ENCODE data around the gene OXGR1.
"Not testable (repeated sequence)": the region's sequence is repeated elsewhere in the genome, so short reads cannot be mapped to it uniquely, and the experiment has no call there.

Gene OXGR1

DNA sequence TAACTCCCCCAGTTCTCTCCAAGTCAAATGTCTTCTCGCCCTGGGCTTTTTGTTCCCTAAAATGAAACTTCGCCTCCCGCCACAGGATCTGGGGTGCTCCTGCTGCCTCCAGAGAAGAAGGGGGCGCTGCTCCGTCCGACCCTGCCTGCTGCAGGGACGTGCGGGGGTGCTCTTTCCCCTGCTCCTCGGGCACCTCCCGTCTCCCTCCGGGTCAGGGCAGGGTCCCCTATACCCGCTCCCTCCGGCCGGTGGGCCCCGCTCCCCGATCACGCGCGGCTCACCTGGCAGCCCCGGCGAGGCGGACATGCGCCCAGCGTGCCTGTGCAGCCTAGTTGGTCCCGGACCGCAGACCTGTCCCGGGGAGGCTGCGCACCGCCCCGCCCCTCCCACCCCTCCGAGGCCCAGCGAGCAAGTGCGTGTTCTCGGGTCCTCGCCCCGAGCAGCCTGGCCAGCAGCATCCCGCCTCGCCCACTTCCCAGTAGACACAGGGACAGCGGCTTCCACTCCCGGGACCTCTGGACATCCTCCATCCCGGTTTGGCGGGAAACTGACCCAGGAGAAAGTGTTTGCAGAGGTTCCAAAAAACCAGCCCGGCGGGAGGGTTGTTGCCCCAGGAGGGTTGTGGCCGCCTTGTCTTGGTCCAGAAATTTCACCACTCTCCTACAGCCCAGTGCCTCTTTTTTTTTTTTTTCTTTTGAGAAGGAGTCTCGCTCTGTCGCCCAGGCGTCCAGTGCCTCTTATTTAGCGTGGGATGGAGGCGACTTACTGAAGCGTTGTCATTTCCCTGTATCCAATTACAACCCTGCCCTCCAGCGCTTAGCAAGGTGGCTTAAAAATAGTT lies at the start of gene OXGR1:
Gene OXGR1, minus strand, starts transcription at position 460 of the 841 bp plus-strand sequence. CDS start 6,717 bp downstream, outside the sequence.
- no peak for DNase-seq (ENCODE audit: low read depth)

DNA sequence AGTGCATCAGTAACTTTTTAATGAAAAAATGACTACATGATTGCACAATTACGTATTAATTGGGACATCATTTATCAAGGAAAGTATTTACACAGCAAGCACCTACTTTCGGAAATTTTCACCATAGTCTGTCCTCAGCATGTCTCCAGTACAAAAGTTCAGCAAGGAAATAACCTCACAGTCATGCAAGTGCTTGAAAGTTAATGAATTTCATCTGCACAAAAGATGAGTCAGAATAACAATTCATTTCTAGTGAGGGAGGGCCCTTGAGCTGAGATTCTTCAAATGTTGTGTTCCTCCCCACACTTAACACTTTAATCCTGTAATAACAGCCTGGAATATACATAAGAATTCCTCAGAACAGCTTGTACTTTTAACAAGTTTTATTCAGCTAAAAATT lies 49.0 kb upstream of the OXGR1 start:
- no peak for DNase-seq (ENCODE audit: low read depth)

DNA sequence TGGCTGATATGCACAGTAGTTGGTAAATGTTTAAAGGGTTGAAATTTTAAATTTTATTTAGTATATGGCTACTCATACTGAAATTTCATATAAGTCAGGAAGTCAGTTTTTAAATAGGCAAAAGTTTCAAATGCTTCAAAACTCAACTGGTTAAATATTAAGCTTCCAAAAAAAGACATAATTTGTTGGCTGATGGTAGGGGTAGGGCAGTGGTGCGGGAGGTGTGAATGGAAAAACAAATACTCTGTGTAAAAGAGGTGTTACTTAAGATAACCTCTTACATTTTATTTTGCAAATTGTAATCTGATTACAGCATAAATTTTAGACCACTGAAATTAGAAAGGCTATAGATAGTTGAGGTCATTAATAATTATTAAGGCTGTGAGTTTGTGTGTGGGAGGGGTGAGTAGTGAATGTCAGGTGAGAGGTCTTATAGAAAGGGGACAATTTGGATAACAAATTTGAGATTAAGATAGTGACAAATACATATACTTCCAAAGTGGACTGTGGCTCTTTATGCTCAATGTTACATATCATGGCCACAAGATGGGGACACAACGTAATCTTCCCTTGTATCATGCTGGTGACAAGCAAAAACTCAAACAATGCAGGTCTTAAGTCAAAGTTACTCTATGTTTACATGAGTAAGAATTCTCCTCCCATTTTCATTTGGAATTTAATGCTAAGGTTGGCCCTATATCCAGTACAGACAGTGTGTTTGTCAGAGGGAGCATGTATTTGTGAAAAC lies 36.6 kb upstream of the OXGR1 start:
- DNase-seq (ENCODE audit: low read depth), result no peak

DNA sequence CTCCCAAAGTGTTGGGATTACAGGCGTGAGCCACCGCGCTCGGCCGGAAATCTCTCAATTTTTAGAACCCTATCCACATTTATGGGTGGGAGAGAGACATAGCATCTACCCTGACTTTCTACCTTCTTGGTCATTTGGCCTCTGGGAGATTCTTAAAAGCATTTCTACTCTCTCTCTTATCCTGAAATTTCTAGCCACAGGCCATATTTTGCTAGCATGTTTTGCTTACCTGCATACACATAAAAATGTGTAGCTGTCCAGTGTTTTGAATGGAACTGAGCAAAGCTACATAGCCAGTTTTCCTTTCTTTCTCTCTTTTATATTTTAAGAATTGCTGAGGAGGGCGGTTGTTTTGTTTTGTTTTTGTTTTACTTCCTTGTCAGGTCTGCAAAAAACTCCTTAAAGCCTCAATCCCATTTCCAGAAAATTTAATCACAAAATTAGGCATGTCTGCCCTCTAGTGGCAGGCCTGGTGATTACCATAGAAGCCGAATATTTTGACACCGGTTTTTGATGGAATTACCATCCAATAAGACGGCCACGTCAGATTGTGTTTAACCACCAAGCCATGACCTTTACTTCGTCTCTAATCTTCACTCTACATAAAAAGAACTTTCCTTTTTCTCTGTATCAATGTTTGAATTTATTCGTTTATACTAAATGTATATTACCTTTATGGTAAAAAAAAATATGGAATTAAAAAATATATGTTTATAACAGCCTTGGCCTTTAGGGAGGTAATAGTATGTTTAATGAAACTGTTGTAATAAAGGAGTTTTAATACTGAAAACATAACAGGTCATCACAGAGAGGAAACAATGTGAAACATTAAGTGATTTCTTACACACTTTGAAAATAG lies 34.4 kb upstream of the OXGR1 start:
- peak; percentile 5 for DNase-seq (ENCODE audit: low read depth)

DNA sequence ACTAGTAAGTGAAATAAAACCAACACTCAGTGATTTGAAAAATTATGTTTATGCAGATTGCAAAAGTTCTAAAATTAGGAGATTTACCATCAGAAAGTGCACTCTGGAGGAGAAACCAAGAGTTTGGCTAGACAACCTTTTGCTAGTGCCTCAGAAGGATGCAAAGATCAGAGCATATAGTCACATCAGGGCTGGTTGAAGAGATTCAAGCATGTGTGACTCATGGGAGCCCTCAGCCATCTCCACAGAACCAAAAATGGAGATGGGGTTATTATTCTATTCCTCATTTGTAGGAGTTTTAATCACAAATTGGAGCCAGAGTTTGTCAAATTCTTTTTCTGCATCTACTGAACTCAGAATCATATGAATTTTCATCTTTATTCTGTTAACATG lies 32.9 kb upstream of the OXGR1 start:
- DNase-seq (ENCODE audit: low read depth), result no peak

DNA sequence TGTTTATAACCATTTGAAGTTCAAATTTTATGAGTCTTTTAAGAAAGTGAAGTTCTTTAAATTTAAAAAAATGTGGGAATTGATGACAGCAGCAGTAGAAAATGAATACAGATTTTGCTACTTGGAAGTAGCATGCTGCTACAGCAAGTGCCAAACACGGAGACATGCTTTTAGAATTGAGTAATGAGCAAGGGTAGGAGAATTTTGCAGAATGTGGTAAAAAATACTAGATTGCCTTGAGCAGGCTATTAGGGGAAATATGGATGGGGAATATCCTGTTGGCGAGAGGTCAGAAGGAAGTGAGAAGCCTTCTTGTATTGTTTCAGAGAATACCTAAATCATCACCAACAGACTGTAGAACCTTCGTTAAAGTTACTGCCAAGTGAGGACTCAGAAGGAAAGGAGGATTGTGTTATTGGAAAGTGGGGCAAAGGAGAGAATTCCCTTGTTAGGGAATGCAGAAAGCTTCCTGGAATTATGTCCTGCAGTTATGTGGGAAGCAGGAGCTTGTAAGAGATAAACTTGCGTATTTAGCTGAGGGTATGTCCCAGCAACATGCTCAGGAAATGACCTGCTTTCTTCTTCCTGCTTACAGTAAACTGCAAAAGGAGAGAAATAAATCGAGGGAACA lies 32.4 kb upstream of the OXGR1 start:
- DNase-seq (ENCODE audit: low read depth), result no peak

DNA sequence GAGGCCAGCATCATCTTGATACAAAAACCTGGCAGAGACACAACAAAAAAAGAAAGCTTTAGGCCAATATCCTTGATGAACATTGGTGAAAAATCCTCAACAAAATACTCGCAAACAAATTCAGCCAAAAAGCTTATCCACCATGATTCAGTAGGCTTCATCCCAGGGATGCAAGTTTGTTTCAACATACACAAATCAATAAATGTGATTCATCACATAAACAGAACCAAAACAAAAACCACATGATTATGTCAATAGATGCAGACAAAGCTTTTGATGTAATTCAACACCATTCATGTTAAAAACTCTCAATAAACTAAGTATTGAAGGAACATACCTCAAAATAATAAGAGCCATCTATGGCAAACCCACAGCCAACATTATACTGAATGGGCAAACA lies 29.5 kb upstream of the OXGR1 start:
- DNase-seq (ENCODE audit: low read depth), result not testable (repeated sequence)

DNA sequence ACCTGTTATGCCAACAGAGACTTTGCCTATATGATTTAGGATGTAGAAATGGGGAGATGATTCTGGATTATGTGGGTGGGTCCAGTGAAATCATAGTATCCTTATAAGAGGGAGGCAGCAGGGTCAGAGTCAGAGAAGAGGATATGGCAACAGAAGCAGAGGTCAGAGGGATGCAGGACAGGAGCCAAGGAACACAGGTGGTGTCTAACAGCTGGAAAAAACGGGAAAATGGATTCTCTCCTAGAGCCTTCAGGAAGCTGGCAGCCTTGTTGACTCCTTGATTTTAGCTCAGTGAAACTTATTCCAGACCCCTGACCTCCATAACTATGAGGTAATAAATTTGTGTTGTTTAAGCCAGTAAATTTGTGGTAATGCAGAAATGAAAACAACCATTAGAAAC lies 28.8 kb upstream of the OXGR1 start:
- no peak for DNase-seq (ENCODE audit: low read depth)

DNA sequence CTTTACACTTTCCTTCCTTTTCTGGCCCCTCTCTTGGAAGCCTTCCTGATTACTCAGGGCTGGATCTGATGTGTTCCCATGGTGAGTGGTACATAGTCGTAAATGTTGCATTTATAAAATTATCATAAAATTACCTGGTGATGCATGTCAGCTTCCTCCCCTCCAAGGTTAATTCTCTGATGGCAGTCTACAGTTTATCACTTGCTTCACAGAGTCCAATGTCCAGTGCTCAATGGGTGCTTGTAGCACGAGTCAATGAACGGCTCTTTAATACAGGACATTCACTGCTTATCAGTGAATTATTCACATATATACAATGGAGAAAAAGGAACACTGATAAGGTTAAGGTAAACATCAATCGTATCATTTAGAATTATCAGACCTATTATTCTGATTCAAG lies 27.0 kb upstream of the OXGR1 start:
- no peak for DNase-seq (ENCODE audit: low read depth)

DNA sequence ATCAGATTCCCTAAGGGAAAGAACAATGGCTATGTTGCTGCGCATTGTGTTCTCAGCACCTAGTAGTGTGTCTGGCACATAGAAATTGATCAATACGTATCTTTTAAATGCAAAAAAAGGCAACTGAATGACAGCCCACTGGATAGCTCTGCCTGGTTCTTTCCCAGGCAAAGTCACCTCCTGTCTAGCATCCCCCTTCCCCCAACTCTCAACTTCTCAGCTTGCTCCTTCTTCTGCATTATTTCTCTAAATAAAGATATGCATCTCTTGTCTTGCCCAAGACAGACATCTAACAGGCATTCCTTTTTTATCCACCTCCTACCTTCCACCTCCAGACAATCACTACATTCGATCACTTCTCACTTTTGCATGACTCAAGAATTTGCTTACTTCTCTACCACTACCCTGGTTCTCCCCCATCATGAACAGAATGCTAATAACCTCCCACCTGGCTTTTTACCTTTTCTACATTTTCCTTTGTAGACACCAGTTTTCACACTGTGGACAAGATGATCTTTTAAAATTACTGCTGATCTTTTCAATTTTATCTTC lies 26.5 kb upstream of the OXGR1 start:
- DNase-seq (ENCODE audit: low read depth), result no peak

DNA sequence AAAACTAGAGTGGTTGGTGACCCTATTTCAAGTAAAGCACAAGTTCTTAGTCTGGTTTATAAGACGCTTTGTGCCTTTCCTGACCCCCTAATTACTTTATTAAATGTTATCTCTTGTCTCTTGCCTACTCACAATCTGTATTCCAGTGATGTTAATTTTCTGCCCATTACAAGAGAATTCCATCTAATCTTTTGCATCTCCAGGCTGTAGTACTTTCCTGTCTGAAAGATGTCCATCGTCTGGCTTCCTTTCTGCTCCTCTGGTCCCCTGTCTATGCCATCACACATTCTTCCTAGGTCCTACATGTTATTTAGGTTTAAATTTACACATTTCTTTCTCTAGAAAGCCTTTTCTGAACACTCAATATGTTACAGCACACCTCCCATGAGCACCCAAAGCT lies 25.9 kb upstream of the OXGR1 start:
- no peak for DNase-seq (ENCODE audit: low read depth)

DNA sequence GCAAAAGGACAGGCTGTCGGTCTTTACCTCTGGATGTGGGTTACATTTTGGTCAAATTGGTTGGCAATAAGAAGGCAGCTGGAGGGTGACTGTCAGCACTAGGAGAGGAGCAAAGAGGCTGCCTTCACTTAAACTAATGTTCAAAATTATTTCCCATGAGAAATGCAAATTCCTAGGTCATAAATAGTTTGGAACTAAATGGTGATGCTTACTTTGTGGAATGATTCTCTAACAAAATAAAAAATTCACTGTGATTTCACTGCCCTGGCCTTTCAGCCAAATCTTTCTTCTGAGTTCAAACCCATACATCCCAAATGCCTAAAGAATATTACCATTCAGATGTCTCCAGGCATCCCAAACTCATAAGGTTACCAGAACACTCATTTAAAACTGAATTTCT lies 25.0 kb upstream of the OXGR1 start:
- no peak for DNase-seq (ENCODE audit: low read depth)

DNA sequence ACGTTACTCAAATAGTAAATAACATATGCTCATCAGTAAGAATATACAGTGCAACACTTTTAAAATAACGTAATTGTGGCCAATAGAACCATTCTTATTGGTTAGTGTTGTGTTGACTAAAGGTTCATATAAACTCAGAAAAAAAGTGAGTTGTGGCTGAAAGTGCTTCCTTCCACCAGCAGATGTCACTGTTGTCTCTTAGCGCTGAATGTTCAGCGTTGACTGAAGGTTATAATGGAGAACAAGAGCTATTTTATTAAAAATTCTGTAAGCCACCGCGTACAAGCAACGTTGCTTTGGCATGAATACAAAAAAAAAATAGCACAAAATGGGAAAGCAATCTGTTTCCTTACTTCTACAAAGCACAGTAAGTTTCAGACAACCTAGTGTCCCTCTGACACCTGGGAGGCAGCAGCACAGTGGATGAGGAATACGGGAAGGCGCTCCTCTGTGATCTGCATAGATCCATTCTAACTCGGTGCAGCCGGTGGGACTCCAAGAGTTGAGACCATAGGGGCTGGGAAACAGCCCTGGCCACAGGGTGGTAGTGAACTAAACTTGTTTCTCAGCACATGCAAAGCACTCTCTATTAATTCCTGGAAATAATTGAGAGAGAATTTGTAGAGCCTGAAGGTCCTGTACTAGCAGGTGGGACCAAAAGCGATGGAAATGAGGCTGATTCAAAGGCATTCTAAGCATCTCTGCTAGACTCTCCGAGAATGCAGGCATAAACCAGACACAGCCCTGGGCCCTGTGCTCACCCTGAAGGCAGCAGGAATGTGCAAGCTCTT lies 23.9 kb upstream of the OXGR1 start:
- DNase-seq (ENCODE audit: low read depth), result no peak

DNA sequence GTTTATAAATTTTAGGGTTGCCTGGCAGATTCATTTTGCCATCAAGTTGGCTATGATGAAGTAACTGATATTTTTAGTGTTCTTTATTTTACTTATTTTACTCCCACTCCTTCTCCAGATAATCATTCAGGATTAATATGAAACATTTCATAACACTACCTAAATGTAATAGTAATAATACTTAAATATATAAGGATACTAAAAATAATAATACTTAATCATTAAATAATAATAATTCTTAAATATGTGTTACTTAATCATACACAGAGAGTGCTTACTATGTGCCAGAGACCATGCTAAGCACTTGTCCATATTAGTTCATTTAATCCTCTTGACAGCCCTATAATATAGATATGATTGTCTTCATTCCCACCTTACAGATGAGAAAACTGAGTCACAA lies 23.0 kb upstream of the OXGR1 start:
- no peak for DNase-seq (ENCODE audit: low read depth)

DNA sequence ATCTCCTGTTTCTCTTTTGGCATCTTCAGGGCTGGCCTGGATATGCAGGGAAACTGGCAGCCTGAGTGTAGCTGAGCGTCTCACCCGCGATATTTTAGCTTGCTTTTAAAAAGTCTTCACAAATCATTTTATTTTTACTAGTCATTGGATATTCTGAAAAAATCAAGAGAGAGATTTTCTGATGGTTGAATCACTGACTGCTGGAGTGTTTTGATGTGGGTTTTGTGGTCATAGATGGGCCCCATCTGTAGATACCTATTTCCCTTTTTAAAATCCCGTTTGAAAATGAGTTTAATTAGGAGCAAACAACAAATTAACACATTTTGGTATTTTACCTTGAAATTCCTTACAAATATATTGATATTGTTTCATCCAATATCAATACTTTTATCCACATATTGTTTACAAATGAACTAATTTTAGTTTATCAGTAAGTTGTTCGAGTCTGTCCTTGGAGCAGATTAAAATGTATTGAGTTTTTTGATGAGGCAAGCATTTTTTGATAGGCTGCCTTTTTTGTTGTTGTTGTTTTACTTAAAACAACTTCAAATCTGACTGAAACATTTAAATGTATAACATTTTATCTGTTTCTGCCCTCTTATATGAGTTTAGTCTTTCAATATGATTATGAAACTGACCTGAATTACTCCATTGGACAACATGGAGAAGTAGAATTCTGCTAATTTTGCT lies 21.5 kb upstream of the OXGR1 start:
- no peak for DNase-seq (ENCODE audit: low read depth)

DNA sequence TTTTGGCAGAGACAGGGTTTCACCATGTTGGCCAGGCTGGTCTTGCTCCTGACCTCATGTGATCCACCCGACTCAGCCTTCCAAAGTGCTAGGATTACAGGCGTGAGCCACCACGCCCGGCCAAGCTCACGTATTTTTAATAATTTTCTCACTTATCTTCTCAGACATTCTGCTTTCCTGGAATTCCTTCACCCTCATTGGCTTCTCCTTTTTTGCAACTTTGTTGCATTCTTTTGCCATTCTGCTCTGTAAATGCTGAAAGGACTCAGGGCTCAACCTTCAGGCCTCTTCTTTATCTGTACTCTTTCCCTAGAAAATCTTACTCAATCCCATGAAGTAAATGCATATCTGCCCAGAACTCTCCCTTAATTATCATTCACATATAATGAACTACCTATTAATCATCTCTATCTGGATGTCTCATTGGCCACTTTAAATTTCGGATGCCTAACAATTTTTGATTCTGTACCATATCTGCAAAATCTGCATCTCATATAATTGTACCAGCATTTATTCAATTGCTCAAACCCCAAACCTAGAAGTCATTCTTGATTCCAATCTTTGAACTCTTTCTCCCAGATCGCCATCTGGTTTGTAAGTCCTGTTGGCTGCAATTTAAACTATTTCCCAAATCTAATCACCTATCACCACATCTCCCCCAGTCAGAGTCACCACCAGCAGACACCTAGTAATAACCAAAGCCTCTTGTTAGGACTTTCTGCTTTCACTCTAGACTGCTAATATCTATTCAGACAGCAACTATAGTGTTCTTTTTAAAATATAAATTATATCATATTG lies 18.2 kb upstream of the OXGR1 start:
- DNase-seq (ENCODE audit: low read depth), result no peak

DNA sequence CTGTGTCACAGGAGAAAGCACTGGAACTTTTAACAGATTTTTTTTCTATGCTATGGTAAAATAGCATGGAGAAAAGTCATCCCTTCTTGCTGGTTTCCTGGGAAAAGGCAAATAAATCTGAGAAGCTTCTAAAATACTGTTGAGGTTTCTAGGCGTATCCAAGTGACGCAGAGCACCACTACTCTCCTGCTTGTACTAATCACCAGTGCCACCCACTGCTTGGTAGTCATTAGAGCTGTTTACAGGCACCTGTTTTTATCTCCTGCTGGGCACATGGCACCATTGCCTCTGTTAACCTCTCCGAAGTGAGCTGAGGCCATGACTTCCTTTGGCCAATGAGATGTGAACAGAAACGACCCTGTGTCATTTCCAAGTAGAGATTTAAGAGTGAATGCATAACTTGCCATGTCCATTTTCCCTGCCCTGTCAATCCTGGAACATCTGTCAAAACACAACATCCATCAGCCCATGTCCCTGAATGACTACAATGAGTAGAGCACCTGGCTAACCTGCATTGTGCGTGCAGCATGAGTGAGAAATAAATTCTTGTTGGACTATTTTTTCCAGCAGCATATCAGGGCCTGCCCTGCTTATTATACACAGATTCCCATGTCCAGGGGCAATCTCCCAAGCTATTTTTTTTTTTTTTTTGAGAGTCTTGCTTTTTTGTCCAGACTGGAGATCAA lies 17.3 kb upstream of the OXGR1 start:
- no peak for DNase-seq (ENCODE audit: low read depth)

DNA sequence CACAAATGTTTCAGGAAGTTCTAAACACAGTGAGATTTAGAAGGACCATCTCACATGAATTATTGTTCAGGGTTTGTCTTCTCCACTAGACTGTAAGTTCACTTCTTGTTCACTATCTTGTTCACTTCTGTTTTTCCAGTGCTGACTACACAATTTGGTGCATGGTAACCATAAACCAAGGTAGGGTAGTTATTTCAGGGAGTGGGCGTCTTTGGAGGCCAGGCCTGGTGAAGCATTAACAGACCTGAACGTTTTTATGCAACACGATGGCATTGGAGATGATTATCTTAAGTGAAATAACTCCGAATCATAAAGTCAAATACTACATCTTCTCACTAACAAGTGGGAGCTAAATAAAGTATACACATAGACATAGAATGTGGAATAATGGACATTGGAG lies 14.4 kb upstream of the OXGR1 start:
- no peak for DNase-seq (ENCODE audit: low read depth)

Measured in activated T-cell treated with anti-CD3 and anti-CD28 coated beads for 48 hours (primary cell).